Measurements from ENCODE around the gene PIK3C2A. TPM values are rescaled to one million over a fixed set of nuclear protein-coding genes. Genes with fewer than 3 reads are reported as not detected.
"Not testable (repeated sequence)": the region's sequence is repeated elsewhere in the genome, so short reads cannot be mapped to it uniquely, and the experiment has no call there.

Gene PIK3C2A
- total RNA-seq, 1 donor from 2014 or later, result 104 TPM

- no peaks in the 10 kb centered on the region for H4K20me1 ChIP-seq (ENCODE audit: low read depth)
- no peaks in the 10 kb centered on the region for H3K79me2 ChIP-seq (ENCODE audit: low read depth)
- Mint-ChIP-seq H3K36me3 (no peaks in the 10 kb centered on the region), H3K4me3 (no peak overlapping the region), H3K9me3 (no peaks in the 10 kb centered on the region), H3K27ac (no peak overlapping the region), H3K27me3 (ENCODE audit: insufficient read depth, low read depth) (peaks cover 4% of the 10 kb centered on the region), H3K4me1 (no peaks in the 10 kb centered on the region)
- H3K9ac ChIP-seq, result no peak overlapping the region
- TF ChIP-seq EZH2 (IDR thresholded peaks at IDR 0.05) (no peak), EZH2phosphoT487 (IDR thresholded peaks at IDR 0.05) (no peak)
- no peak for DNase-seq (ENCODE audit: low spot score)
- no peaks in the 10 kb centered on the region for H3K27me3 ChIP-seq
- H3K4me1 ChIP-seq, result no peaks in the 10 kb centered on the region
- no peak overlapping the region for H3K4me2 ChIP-seq
- H3K36me3 ChIP-seq, result no peaks in the 10 kb centered on the region
- H2AFZ ChIP-seq (replicated peaks), result no peak overlapping the region
- H3K9me3 ChIP-seq (ENCODE audit: low read depth), result no peaks in the 10 kb centered on the region
- no peak overlapping the region for H3K27ac ChIP-seq
- no peak overlapping the region for H3K4me3 ChIP-seq
- no peaks in the 10 kb centered on the region for H3F3A ChIP-seq (ENCODE audit: low read depth)
Measured at GRCh38 chr11:17256512-17256911, 48.7 kb upstream of the PIK3C2A start.

- Mint-ChIP-seq H3K4me3 (no peak overlapping the region), H3K36me3 (no peaks in the 10 kb centered on the region), H3K4me1 (no peaks in the 10 kb centered on the region), H3K9me3 (no peaks in the 10 kb centered on the region), H3K27ac (no peak overlapping the region), H3K27me3 (ENCODE audit: insufficient read depth, low read depth) (peaks cover 4% of the 10 kb centered on the region)
- Histone ChIP-seq H4K20me1 (ENCODE audit: low read depth) (no peaks in the 10 kb centered on the region), H3K4me3 (no peak overlapping the region), H3K27me3 (no peaks in the 10 kb centered on the region), H3K36me3 (no peaks in the 10 kb centered on the region), H3K27ac (no peak overlapping the region), H3K9me3 (ENCODE audit: low read depth) (no peaks in the 10 kb centered on the region), H2AFZ (replicated peaks) (no peak overlapping the region), H3F3A (ENCODE audit: low read depth) (no peaks in the 10 kb centered on the region), H3K4me1 (no peaks in the 10 kb centered on the region), H3K4me2 (no peak overlapping the region), H3K79me2 (ENCODE audit: low read depth) (no peaks in the 10 kb centered on the region), H3K9ac (no peak overlapping the region)
- no peak for DNase-seq (ENCODE audit: low spot score)
- no peak for TF ChIP-seq EZH2 (IDR thresholded peaks at IDR 0.05)
- TF ChIP-seq EZH2phosphoT487 (IDR thresholded peaks at IDR 0.05), result no peak
- no peak for TF ChIP-seq CTCF (IDR thresholded peaks at IDR 0.05)
Measured at GRCh38 chr11:17252704-17253103, 44.9 kb upstream of the PIK3C2A start.

- no peaks in the 10 kb centered on the region for H4K20me1 ChIP-seq (ENCODE audit: low read depth)
- TF ChIP-seq EZH2 (IDR thresholded peaks at IDR 0.05) (no peak), CTCF (IDR thresholded peaks at IDR 0.05) (no peak), EZH2phosphoT487 (IDR thresholded peaks at IDR 0.05) (no peak)
Measured at GRCh38 chr11:17250561-17251350, 43.0 kb upstream of the PIK3C2A start.

GRCh38 chr11:17244046-17244445 lies 36.3 kb upstream of the PIK3C2A start:
- no peaks in the 10 kb centered on the region for H3K27me3 ChIP-seq
- H4K20me1 ChIP-seq (ENCODE audit: low read depth), result no peaks in the 10 kb centered on the region
- Mint-ChIP-seq H3K27ac (no peak overlapping the region), H3K36me3 (no peaks in the 10 kb centered on the region), H3K9me3 (no peaks in the 10 kb centered on the region), H3K4me1 (no peaks in the 10 kb centered on the region), H3K4me3 (no peak overlapping the region), H3K27me3 (ENCODE audit: insufficient read depth, low read depth) (no peaks in the 10 kb centered on the region)
- no peaks in the 10 kb centered on the region for H3K36me3 ChIP-seq
- no peak overlapping the region for H3K4me2 ChIP-seq
- no peaks in the 10 kb centered on the region for H3F3A ChIP-seq (ENCODE audit: low read depth)
- H3K79me2 ChIP-seq (ENCODE audit: low read depth), result no peaks in the 10 kb centered on the region
- no peaks in the 10 kb centered on the region for H3K9me3 ChIP-seq (ENCODE audit: low read depth)
- TF ChIP-seq EZH2 (IDR thresholded peaks at IDR 0.05) (no peak), EZH2phosphoT487 (IDR thresholded peaks at IDR 0.05) (no peak), CTCF (IDR thresholded peaks at IDR 0.05) (no peak)
- no peaks in the 10 kb centered on the region for H3K4me1 ChIP-seq
- H3K27ac ChIP-seq, result no peak overlapping the region
- no peak for DNase-seq (ENCODE audit: low spot score)
- no peak overlapping the region for H3K9ac ChIP-seq
- no peak overlapping the region for H2AFZ ChIP-seq (replicated peaks)
- H3K4me3 ChIP-seq, result no peak overlapping the region

More at GRCh38 chr11:17250561-17251350, 43.0 kb upstream of the PIK3C2A start:
- Mint-ChIP-seq H3K9me3 (no peaks in the 10 kb centered on the region), H3K4me3 (no peak overlapping the region), H3K36me3 (no peaks in the 10 kb centered on the region), H3K27me3 (ENCODE audit: insufficient read depth, low read depth) (peaks cover 4% of the 10 kb centered on the region), H3K27ac (no peak overlapping the region), H3K4me1 (no peaks in the 10 kb centered on the region)
- no peak for DNase-seq (ENCODE audit: low spot score)
- Histone ChIP-seq H3K4me3 (no peak overlapping the region), H3K9ac (no peak overlapping the region), H3K79me2 (ENCODE audit: low read depth) (no peaks in the 10 kb centered on the region), H3K9me3 (ENCODE audit: low read depth) (no peaks in the 10 kb centered on the region), H3K4me2 (no peak overlapping the region), H2AFZ (replicated peaks) (no peak overlapping the region), H3K36me3 (no peaks in the 10 kb centered on the region), H3F3A (ENCODE audit: low read depth) (no peaks in the 10 kb centered on the region), H3K27me3 (no peaks in the 10 kb centered on the region), H3K27ac (no peak overlapping the region), H3K4me1 (no peaks in the 10 kb centered on the region)

GRCh38 chr11:17242954-17243353 lies 35.2 kb upstream of the PIK3C2A start:
- H3K4me1 Mint-ChIP-seq; H3F3A ChIP-seq (ENCODE audit: low read depth); H3K9ac ChIP-seq; H3K4me3 ChIP-seq; H2AFZ ChIP-seq (replicated peaks); H3K4me3 Mint-ChIP-seq; H3K9me3 Mint-ChIP-seq; H3K27me3 Mint-ChIP-seq (ENCODE audit: insufficient read depth, low read depth); H3K36me3 ChIP-seq; H3K27ac Mint-ChIP-seq; H3K79me2 ChIP-seq (ENCODE audit: low read depth); DNase-seq (ENCODE audit: low spot score); H3K27ac ChIP-seq; H3K27me3 ChIP-seq; H3K9me3 ChIP-seq (ENCODE audit: low read depth); H3K36me3 Mint-ChIP-seq; H3K4me2 ChIP-seq; H4K20me1 ChIP-seq (ENCODE audit: low read depth); H3K4me1 ChIP-seq: not testable (repeated sequence)

Data from neural progenitor cell (in vitro differentiated cells).